GM12891 (cell line): Measurements from ENCODE around the gene C20orf204.

Experiments
- PAX5 ChIP-seq: IDR thresholded peaks from 2 replicates; pipeline ENCODE4 v1.6.1; 2011; ENCODE audit warnings: low read length, moderate library complexity, mild to moderate bottlenecking; ENCODE audit not compliant: insufficient read depth, severe bottlenecking
- POLR2A ChIP-seq: IDR thresholded peaks from 2 replicates; pipeline ENCODE4 v1.6.1; 2011; ENCODE audit warnings: low read depth, low read length, control low read depth
- POLR2AphosphoS5 ChIP-seq: IDR thresholded peaks from 2 replicates; pipeline ENCODE4 v1.6.1; 2011; ENCODE audit warnings: low read depth, low read length, control low read depth
- TAF1 ChIP-seq: IDR thresholded peaks from 2 replicates; pipeline ENCODE4 v1.6.1; 2011; ENCODE audit warnings: low read depth, low read length, control low read depth

DNA sequence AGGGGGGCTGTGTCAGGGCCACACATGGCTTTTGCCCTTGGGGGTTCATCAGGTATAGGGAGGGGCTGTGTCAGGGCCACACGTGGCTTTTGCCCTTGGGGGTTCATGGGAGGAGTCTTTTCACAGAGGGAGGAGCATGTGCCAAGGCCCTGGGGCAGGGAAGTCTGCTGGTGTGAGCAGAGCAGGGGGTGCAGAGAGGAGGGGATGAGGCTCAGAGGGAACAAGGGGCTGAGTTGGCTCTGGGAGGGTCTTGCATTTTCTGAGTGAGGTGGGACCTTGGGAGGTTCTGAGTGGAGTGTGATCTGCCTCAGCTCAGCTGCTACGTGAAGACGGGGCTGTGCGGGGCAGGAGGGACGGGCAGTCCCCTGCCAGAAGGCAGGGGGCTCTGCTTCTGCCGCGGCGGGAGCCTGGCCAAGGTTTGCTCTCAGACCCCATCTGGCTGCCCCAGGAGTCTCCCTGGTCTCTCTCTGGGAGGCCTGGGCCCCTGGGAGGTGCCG is 19.5 kb downstream of the C20orf204 start:
- TF ChIP-seq POLR2A (no peak), TAF1 (no peak), POLR2AphosphoS5 (no peak), PAX5 (no peak)
